Choroid plexus epithelial cell (primary cell): Measurements from ENCODE around the gene RFFL.

Source experiments
- DNase-seq: peaks from one replicate; pipeline ENCODE4 v3.0.0-alpha.2; 2010; ENCODE audit warnings: low read depth
- H3K4me3 ChIP-seq: 2 replicates; pipeline ENCODE4 v1.5.1; 2011; ENCODE audit warnings: low read depth, mild to moderate bottlenecking, control low read depth, low read length, moderate library complexity
- CTCF ChIP-seq: conservative IDR thresholded peaks from 2 replicates; pipeline ENCODE4 v1.5.1; 2011; ENCODE audit warnings: low read depth, mild to moderate bottlenecking, control low read depth, inconsistent platforms, low read length, moderate library complexity

RFFL gene

GRCh38 chr17:35073183-35073790, 9.8 kb upstream of the RFFL start:
- no peak for TF ChIP-seq CTCF
- no peak for DNase-seq
- H3K4me3 ChIP-seq: no peak overlapping the region

- peak; percentile 70 for DNase-seq
- no peak overlapping the region for H3K4me3 ChIP-seq
- no peak for TF ChIP-seq CTCF
Observed at GRCh38 chr17:35069311-35069710, 5.8 kb upstream of the RFFL start.

- H3K4me3 ChIP-seq: no peak overlapping the region
- no peak for TF ChIP-seq CTCF
- no peak for DNase-seq
Observed at GRCh38 chr17:35068249-35068648, 4.7 kb upstream of the RFFL start.

GRCh38 chr17:35065880-35066279, 2.4 kb upstream of the RFFL start:
- no peak for TF ChIP-seq CTCF
- DNase-seq: no peak
- no peak overlapping the region for H3K4me3 ChIP-seq

GRCh38 chr17:35064516-35065215, 1.2 kb upstream of the RFFL start:
- TF ChIP-seq CTCF: no peak
- H3K4me3 ChIP-seq: no peak overlapping the region
- no peak for DNase-seq

GRCh38 chr17:35062308-35062707, 1.2 kb downstream of the RFFL start:
- no peak overlapping the region for H3K4me3 ChIP-seq
- TF ChIP-seq CTCF: no peak
- DNase-seq: no peak
